Measurements from ENCODE around the gene HDHD3.

DNA sequence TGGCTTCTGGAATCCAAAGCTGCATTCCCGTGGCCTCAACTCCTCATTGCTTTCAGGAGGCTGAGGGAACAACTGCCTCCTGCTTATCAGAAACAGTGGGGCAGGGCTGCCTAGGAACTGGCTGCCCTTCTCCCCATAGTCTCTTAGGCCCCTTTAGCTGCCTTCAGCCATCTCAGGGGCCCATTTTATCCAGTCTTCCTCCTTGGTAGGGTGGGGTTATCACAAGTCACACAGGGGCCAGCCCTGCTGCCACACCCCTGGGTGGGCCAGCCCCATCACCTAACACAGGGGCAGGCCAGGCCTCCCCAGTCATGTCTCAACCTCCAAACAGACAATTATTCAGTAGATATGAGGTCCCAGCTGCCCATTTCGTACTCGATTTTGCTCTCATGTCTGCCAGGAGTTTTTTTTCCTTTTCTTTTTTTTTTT, 20.4 kb upstream of the HDHD3 start:
- TF ChIP-seq ESRRG (CRISPR knock-in tag; IDR thresholded peaks at IDR 0.05) (no peak), TCF4 (CRISPR knock-in tag; IDR thresholded peaks at IDR 0.05; ENCODE audit: borderline replicate concordance) (no peak)
- TF ChIP-seq, protein P1, sequence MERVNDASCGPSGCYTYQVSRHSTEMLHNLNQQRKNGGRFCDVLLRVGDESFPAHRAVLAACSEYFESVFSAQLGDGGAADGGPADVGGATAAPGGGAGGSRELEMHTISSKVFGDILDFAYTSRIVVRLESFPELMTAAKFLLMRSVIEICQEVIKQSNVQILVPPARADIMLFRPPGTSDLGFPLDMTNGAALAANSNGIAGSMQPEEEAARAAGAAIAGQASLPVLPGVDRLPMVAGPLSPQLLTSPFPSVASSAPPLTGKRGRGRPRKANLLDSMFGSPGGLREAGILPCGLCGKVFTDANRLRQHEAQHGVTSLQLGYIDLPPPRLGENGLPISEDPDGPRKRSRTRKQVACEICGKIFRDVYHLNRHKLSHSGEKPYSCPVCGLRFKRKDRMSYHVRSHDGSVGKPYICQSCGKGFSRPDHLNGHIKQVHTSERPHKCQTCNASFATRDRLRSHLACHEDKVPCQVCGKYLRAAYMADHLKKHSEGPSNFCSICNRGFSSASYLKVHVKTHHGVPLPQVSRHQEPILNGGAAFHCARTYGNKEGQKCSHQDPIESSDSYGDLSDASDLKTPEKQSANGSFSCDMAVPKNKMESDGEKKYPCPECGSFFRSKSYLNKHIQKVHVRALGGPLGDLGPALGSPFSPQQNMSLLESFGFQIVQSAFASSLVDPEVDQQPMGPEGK (CRISPR knock-in tag; IDR thresholded peaks at IDR 0.05; ENCODE audit: borderline replicate concordance): no peak
